OCI-LY3 (cell line): ENCODE measurements around the gene SLC20A1.

Source experiments
- CTCF ChIP-seq: fragments of 200-600, 300-600 bp; sonication (generic); IDR thresholded peaks from 2 replicates; pipeline ENCODE4 v1.5.1; 2014; ENCODE audit warnings: antibody characterized with exemption, low read length, low read depth
- EZH2phosphoT487 ChIP-seq: fragments of 200-600 bp; shearing (Covaris generic); IDR thresholded peaks from 2 replicates; pipeline ENCODE4 v1.6.1; 2018; ENCODE audit warnings: antibody characterized with exemption, mixed run types, low read depth

GRCh38 chr2:112644155-112644932 is 1.4 kb upstream of the SLC20A1 start:
- TF ChIP-seq CTCF (no peak), EZH2phosphoT487 (no peak)
